Measurements from ENCODE around the gene COA1. TPM values are rescaled to one million over a fixed set of nuclear protein-coding genes. Genes with fewer than 3 reads are reported as not detected.
A peak's percentile ranks its signal among the peaks of the same experiment; 100 is the strongest.

The COA1 gene
- polyA plus RNA-seq, 2 of the 4 experiments (the other 2 are of a cell fraction), result 57.5 to 91.4 TPM

DNA sequence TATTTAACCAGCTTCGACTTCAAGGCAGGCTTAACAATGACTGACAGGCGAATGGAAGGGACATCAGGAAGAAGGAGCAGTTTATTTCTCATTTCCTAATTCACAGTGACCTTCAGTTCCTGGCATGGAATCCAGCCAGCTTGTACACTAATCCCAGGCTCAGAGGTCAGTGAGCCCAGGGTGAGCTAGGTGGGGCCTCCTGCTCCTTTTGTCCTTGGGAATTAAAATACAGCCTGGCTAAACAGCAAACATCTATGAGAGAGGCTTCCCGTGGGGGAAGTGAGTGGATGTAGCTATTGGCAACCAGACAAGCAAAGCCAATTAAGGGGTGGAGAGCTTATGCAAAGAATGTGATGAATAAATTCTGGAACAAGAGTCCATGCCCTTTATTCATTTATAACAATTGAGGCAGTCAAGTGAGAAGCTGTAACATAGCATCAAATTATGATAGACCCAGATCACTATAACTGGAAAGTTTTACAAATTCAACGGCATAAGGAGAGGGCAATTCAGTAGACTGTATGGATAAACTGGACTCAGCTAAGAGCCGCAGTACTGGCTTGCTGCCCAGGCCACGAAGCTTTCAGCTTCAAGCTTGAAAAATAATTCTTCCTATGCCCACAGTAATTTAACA, 89.3 kb downstream of the COA1 start:
- WGBS (ENCODE audit: missing lambda C conversion rate), result 78% methylated on average over 6 of the region's 6 CpGs
- Histone ChIP-seq H3K9me3 (no peaks in the 10 kb centered on the region), H3K4me2 (no peak overlapping the region), H3K27ac (peak overlapping the region in 1 of 2 experiments; percentile 17; a peak in 2 of 6 replicates), H3K4me3 (no peak overlapping the region), H3K4me1 (peaks cover 28% of the 10 kb centered on the region; the same call in 2 of the 3 replicates)
- TF ChIP-seq EP300 (IDR thresholded peaks at IDR 0.05) (no peak), ESRRA (IDR thresholded peaks at IDR 0.05; ENCODE audit: borderline replicate concordance, low read length) (peak; percentile 34; the same call in 1 of the 2 replicates)
- ChIA-PET CTCF (interaction anchor here (0.9 to 2.9 kb wide), 8 partner anchors 10 to 199 kb away, joined by 3 to 12 read pairs (median 5); partner anchors contain the start of gene STK17A), POLR2A (no interaction called here)
- no peak for FAIRE-seq
- peak in 1 of 2 experiments; percentile 32 for DNase-seq (ENCODE audit: low read depth in 1 of 2, low spot score in 1 of 2)
- ATAC-seq, result peak; percentile 25 to 37; a peak in 3 of 6 replicates

DNA sequence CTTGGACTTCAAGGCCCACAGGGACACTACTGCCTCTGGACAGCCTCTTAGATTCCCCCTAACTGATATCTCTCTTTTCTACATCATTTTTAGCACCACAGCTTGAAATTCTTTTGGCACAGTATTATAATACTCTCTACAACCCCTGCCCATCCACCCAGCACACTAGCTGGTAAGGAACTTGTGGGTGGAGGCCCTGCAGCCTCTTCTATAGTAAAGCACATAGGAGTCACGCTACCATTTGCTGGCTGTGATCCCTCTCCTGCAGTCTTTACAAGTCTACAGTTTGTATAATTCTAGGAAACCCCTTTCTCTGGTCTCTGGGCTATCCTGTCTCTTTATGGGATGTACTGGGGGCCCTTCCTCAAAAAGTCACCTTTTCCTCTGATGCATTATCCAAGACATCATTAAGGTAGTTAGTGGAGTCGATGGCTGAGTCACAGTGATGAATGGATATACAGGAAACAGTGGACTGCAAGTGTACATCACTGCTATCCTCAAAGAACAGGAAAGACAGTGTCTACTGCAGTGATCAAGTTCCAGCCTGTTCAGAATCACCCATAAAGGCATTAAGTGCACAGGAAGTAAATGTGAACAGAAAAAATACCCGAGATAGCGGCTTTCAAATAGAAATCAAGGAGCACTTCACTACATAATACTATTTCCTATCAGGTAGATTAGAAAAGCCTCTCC, 92.1 kb downstream of the COA1 start:
- no peak overlapping the region for H3K4me2 ChIP-seq
- no peak for DNase-seq (ENCODE audit: low read depth in 1 of 2, low spot score in 1 of 2)
- TF ChIP-seq FOSL2 (IDR thresholded peaks at IDR 0.05) (no peak), FOSL2 (CRISPR knock-in tag; IDR thresholded peaks at IDR 0.05) (no peak), CEBPB (IDR thresholded peaks at IDR 0.05) (no peak), ZSCAN20 (CRISPR knock-in tag; IDR thresholded peaks at IDR 0.05) (no peak), HOXB5 (CRISPR knock-in tag; IDR thresholded peaks at IDR 0.05) (no peak), KDM1A (IDR thresholded peaks at IDR 0.05; ENCODE audit: low read depth) (no peak), GATA3 (IDR thresholded peaks at IDR 0.05; ENCODE audit: borderline replicate concordance) (no peak), HOXA7 (CRISPR knock-in tag; IDR thresholded peaks at IDR 0.05) (no peak), MAZ (IDR thresholded peaks at IDR 0.05; ENCODE audit: borderline replicate concordance, low read depth, low read length) (no peak)
- TF ChIP-seq, protein P1, sequence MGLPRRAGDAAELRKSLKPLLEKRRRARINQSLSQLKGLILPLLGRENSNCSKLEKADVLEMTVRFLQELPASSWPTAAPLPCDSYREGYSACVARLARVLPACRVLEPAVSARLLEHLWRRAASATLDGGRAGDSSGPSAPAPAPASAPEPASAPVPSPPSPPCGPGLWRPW (IDR thresholded peaks at IDR 0.05), result no peak
- peak in 1 of 2 experiments; percentile 41; a peak in 1 of 6 replicates for ATAC-seq
- H3K27ac ChIP-seq, result peak overlapping the region in 1 of 2 experiments; percentile 11; a peak in 1 of 6 replicates
- CTCF ChIA-PET, result interaction anchor here (1.0 to 1.7 kb wide), 3 partner anchors 55 to 182 kb away, joined by 3 to 6 read pairs (median 4); partner anchors contain the start of gene STK17A
- 77% methylated on average over 4 of the region's 4 CpGs for WGBS (ENCODE audit: missing lambda C conversion rate)
- FAIRE-seq, result no peak
- no peaks in the 10 kb centered on the region for H3K9me3 ChIP-seq
- POLR2A ChIA-PET, result no interaction called here
- H3K4me3 ChIP-seq, result no peak overlapping the region
- peaks cover 28% of the 10 kb centered on the region; the same call in 2 of the 3 replicates for H3K4me1 ChIP-seq

DNA sequence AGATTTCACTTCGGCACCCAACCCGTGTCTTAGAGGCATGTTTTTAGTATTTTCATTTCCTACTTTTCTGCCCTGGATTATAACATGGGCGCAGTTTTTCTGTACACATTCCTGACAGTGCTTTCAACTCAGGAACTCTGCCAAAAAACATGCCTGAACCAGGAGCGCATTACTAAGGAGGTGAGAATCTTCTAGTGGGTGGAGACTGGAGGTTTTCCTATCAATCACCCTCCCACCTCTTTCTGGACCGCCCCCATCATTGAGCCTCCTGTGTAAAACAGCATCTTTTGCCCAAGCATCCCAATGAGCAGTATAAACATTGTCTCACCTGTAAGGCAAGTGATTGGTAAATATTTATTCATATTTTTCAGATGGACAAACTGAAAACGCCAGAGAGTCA, 93.2 kb downstream of the COA1 start:
- FAIRE-seq (no peak), DNase-seq (ENCODE audit: low read depth in 1 of 2, low spot score in 1 of 2) (peak in 1 of 2 experiments; percentile 10), ATAC-seq (peak in 1 of 2 experiments; percentile 19; a peak in 1 of 6 replicates)
- no peak overlapping the region for H3K4me3 ChIP-seq
- no peak overlapping the region for H3K4me2 ChIP-seq
- POLR2A ChIA-PET, result no interaction called here
- H3K4me1 ChIP-seq, result peaks cover 28% of the 10 kb centered on the region; the same call in 2 of the 3 replicates
- TF ChIP-seq HOXA7 (CRISPR knock-in tag; IDR thresholded peaks at IDR 0.05), result no peak
- no peak for TF ChIP-seq SMC3 (IDR thresholded peaks at IDR 0.05)
- TF ChIP-seq NPAS2 (CRISPR knock-in tag; IDR thresholded peaks at IDR 0.05; ENCODE audit: borderline replicate concordance), result no peak
- TF ChIP-seq, protein P2, sequence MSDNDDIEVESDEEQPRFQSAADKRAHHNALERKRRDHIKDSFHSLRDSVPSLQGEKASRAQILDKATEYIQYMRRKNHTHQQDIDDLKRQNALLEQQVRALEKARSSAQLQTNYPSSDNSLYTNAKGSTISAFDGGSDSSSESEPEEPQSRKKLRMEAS (IDR thresholded peaks at IDR 0.05), result no peak
- no peak for TF ChIP-seq CBX8 (IDR thresholded peaks at IDR 0.05)
- TF ChIP-seq KDM5A (IDR thresholded peaks at IDR 0.05), result no peak
- TF ChIP-seq, protein P3, sequence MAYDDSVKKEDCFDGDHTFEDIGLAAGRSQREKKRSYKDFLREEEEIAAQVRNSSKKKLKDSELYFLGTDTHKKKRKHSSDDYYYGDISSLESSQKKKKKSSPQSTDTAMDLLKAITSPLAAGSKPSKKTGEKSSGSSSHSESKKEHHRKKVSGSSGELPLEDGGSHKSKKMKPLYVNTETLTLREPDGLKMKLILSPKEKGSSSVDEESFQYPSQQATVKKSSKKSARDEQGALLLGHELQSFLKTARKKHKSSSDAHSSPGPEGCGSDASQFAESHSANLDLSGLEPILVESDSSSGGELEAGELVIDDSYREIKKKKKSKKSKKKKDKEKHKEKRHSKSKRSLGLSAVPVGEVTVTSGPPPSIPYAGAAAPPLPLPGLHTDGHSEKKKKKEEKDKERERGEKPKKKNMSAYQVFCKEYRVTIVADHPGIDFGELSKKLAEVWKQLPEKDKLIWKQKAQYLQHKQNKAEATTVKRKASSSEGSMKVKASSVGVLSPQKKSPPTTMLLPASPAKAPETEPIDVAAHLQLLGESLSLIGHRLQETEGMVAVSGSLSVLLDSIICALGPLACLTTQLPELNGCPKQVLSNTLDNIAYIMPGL (CRISPR knock-in tag; IDR thresholded peaks at IDR 0.05; ENCODE audit: borderline replicate concordance), result no peak
- TF ChIP-seq ZC3H11A (IDR thresholded peaks at IDR 0.05), result no peak
- TF ChIP-seq MAZ (IDR thresholded peaks at IDR 0.05; ENCODE audit: borderline replicate concordance, low read depth, low read length), result no peak
- no peak for TF ChIP-seq ZSCAN20 (CRISPR knock-in tag; IDR thresholded peaks at IDR 0.05)
- no peak for TF ChIP-seq KDM1A (IDR thresholded peaks at IDR 0.05; ENCODE audit: low read depth)
- no peak for TF ChIP-seq HOXB13 (CRISPR knock-in tag; IDR thresholded peaks at IDR 0.05; ENCODE audit: low read depth)
- TF ChIP-seq POLR2A (IDR thresholded peaks at IDR 0.05; ENCODE audit: low read length), result no peak
- no peak for TF ChIP-seq EHMT2 (IDR thresholded peaks at IDR 0.05; ENCODE audit: low read depth)
- TF ChIP-seq RFX5 (IDR thresholded peaks at IDR 0.05), result no peak
- no peak for TF ChIP-seq MAFK (IDR thresholded peaks at IDR 0.05; ENCODE audit: partially characterized antibody)
- TF ChIP-seq NR3C1 (IDR thresholded peaks at IDR 0.05), result no peak
- no peak for TF ChIP-seq ZFP36 (IDR thresholded peaks at IDR 0.05; ENCODE audit: borderline replicate concordance, partially characterized antibody)
- no peak for TF ChIP-seq HEYL (CRISPR knock-in tag; IDR thresholded peaks at IDR 0.05)
- no peak for TF ChIP-seq BHLHE40 (IDR thresholded peaks at IDR 0.05; ENCODE audit: low read depth, low read length)
- H3K27ac ChIP-seq, result no peak overlapping the region
- no peaks in the 10 kb centered on the region for H3K9me3 ChIP-seq
- CTCF ChIA-PET, result interaction anchor here (1.3 kb wide), 1 partner anchor 64 kb away, joined by 4 read pairs; no protein-coding TSS in a partner anchor
- whole genome bisulfite sequencing (ENCODE audit: missing lambda C conversion rate), result 74% methylated on average over 6 of the region's 6 CpGs

Measured in A549 (cell line).